Measurements from ENCODE around the gene RAPGEFL1. TPM values are rescaled to one million over a fixed set of nuclear protein-coding genes. Genes with fewer than 3 reads are reported as not detected.

The RAPGEFL1 gene
- total and polyA plus RNA-seq, 7 experiments from 2014 or later, result 0.24 to 10.7 (median 5.6) TPM

GRCh38 chr17:40168262-40168832, 8.9 kb upstream of the RAPGEFL1 start:
- intact Hi-C loops (cut with micrococcal nuclease), result loop anchor here (1.0 to 10.0 kb wide), 9 partner anchors 22 to 294 kb away; partner anchors contain the start of genes THRA (in 2 of the 2) and CASC3 (in 1 of the 2)
- Mint-ChIP-seq H3K27ac (peak overlapping the region; percentile 44 to 93 (median 81)), H3K9me3 (no peaks in the 10 kb centered on the region), H3K36me3 (peaks cover 7 to 55% (median 29%) of the 10 kb centered on the region in 5 donors), H3K27me3 (no peaks in the 10 kb centered on the region), H3K4me1 (peaks cover 9 to 20% (median 15%) of the 10 kb centered on the region in 7 donors), H3K4me3 (no peak overlapping the region)
- DNase-seq, result peak in 7 of 9 donors; percentile 40 to 70 (median 62)
- ChIA-PET POLR2A (interaction anchor here (0.6 to 3.2 kb wide), 8 partner anchors 29 to 102 kb away, joined by 3 to 38 read pairs (median 4); partner anchors contain the start of genes CASC3 and NR1D1), CTCF (interaction anchor here (0.5 to 3.6 kb wide), 32 partner anchors 13 to 157 kb away, joined by 3 to 134 read pairs (median 5); partner anchors contain the start of genes CASC3, CSF3, MSL1 and NR1D1)
- peak overlapping the region; percentile 42 for H3K27ac ChIP-seq (ENCODE audit: low read depth, low read length)
- peak; percentile 90 for ATAC-seq
- H3K4me1 ChIP-seq (ENCODE audit: control insufficient read depth in 2 of 2, insufficient read depth in 2 of 2, low read length in 2 of 2), result no peaks in the 10 kb centered on the region
- H3K4me3 ChIP-seq (ENCODE audit: low read length), result no peak overlapping the region
- no peaks in the 10 kb centered on the region for H3K27me3 ChIP-seq (ENCODE audit: control insufficient read depth in 2 of 2, insufficient read depth in 2 of 2, low read length in 2 of 2)
- H3K9me3 ChIP-seq (ENCODE audit: control insufficient read depth in 2 of 3, low read length in 3 of 3), result no peaks in the 10 kb centered on the region
- H3K36me3 ChIP-seq (ENCODE audit: control insufficient read depth in 2 of 3, insufficient read depth in 3 of 3, low read length in 3 of 3), result peaks cover 25 to 77% (median 30%) of the 10 kb centered on the region in 3 experiments

- Histone ChIP-seq H3K4me1 (ENCODE audit: control insufficient read depth in 2 of 2, insufficient read depth in 2 of 2, low read length in 2 of 2) (no peaks in the 10 kb centered on the region), H3K36me3 (ENCODE audit: control insufficient read depth in 2 of 3, insufficient read depth in 3 of 3, low read length in 3 of 3) (peaks cover 23 to 68% (median 30%) of the 10 kb centered on the region in 3 experiments), H3K27me3 (ENCODE audit: control insufficient read depth in 2 of 2, insufficient read depth in 2 of 2, low read length in 2 of 2) (no peaks in the 10 kb centered on the region), H3K27ac (ENCODE audit: low read depth, low read length) (no peak overlapping the region), H3K4me3 (ENCODE audit: low read length) (no peak overlapping the region), H3K9me3 (ENCODE audit: control insufficient read depth in 2 of 3, low read length in 3 of 3) (no peaks in the 10 kb centered on the region)
- no peaks in the 10 kb centered on the region for H3K27me3 Mint-ChIP-seq
- POLR2A ChIA-PET, result interaction anchor here (1.2 to 1.6 kb wide), 3 partner anchors 46 to 71 kb away, joined by 4 to 6 read pairs (median 4); partner anchors contain the start of gene NR1D1
- H3K4me3 Mint-ChIP-seq, result no peak overlapping the region
- H3K4me1 Mint-ChIP-seq, result peaks cover 9 to 18% (median 13%) of the 10 kb centered on the region in 7 donors
- no peak overlapping the region for H3K27ac Mint-ChIP-seq
- no peaks in the 10 kb centered on the region for H3K9me3 Mint-ChIP-seq
- no peak for ATAC-seq
- CTCF ChIA-PET, result interaction anchor here (0.7 to 2.1 kb wide), 7 partner anchors 13 to 144 kb away, joined by 3 to 12 read pairs (median 4); no protein-coding TSS in a partner anchor
- intact Hi-C loops (cut with micrococcal nuclease), result no loop called here
- no peak for DNase-seq
- H3K36me3 Mint-ChIP-seq, result peaks cover 11 to 48% (median 28%) of the 10 kb centered on the region in 5 donors
Observed at GRCh38 chr17:40170325-40170724, 6.9 kb upstream of the RAPGEFL1 start.

- DNase-seq (no peak), ATAC-seq (no peak)
- H3K27me3 Mint-ChIP-seq, result no peaks in the 10 kb centered on the region
- intact Hi-C loops (cut with micrococcal nuclease), result no loop called here
- POLR2A ChIA-PET, result no interaction called here
- H3K9me3 Mint-ChIP-seq, result no peaks in the 10 kb centered on the region
- Histone ChIP-seq H3K4me1 (ENCODE audit: control insufficient read depth in 2 of 2, insufficient read depth in 2 of 2, low read length in 2 of 2) (peaks cover 0 to under 1% of the 10 kb centered on the region in 2 donors), H3K9me3 (ENCODE audit: control insufficient read depth in 2 of 3, low read length in 3 of 3) (no peaks in the 10 kb centered on the region), H3K27ac (ENCODE audit: low read depth, low read length) (no peak overlapping the region), H3K27me3 (ENCODE audit: control insufficient read depth in 2 of 2, insufficient read depth in 2 of 2, low read length in 2 of 2) (no peaks in the 10 kb centered on the region), H3K36me3 (ENCODE audit: control insufficient read depth in 2 of 3, insufficient read depth in 3 of 3, low read length in 3 of 3) (peaks cover 23 to 56% (median 30%) of the 10 kb centered on the region in 3 experiments), H3K4me3 (ENCODE audit: low read length) (no peak overlapping the region)
- H3K27ac Mint-ChIP-seq, result peak overlapping the region in 3 of 9 donors; percentile 25 to 37 (median 25)
- peaks cover 11 to 39% (median 28%) of the 10 kb centered on the region in 5 donors for H3K36me3 Mint-ChIP-seq
- CTCF ChIA-PET, result interaction anchor here (2.1 to 3.2 kb wide), 2 partner anchors 59 kb away, joined by 12 to 14 read pairs; no protein-coding TSS in a partner anchor
- no peak overlapping the region for H3K4me3 Mint-ChIP-seq
- H3K4me1 Mint-ChIP-seq, result peaks cover 7 to 11% (median 9%) of the 10 kb centered on the region in 7 donors
Observed at GRCh38 chr17:40171750-40172149, 5.5 kb upstream of the RAPGEFL1 start.

GRCh38 chr17:40173091-40173777, 4.0 kb upstream of the RAPGEFL1 start:
- H3K36me3 Mint-ChIP-seq, result peaks cover 9 to 34% (median 25%) of the 10 kb centered on the region in 5 donors
- H3K4me1 ChIP-seq (ENCODE audit: control insufficient read depth in 2 of 2, insufficient read depth in 2 of 2, low read length in 2 of 2), result peaks cover 5% of the 10 kb centered on the region in 2 donors

GRCh38 chr17:40173778-40174135, 3.5 kb upstream of the RAPGEFL1 start:
- no peak overlapping the region for H3K4me3 Mint-ChIP-seq
- Histone ChIP-seq H3K36me3 (ENCODE audit: control insufficient read depth in 2 of 3, insufficient read depth in 3 of 3, low read length in 3 of 3) (peaks cover 8 to 36% (median 29%) of the 10 kb centered on the region in 3 experiments), H3K9me3 (ENCODE audit: control insufficient read depth in 2 of 3, low read length in 3 of 3) (no peaks in the 10 kb centered on the region), H3K4me1 (ENCODE audit: control insufficient read depth in 2 of 2, insufficient read depth in 2 of 2, low read length in 2 of 2) (peaks cover 5% of the 10 kb centered on the region in 2 donors), H3K4me3 (ENCODE audit: low read length) (no peak overlapping the region), H3K27me3 (ENCODE audit: control insufficient read depth in 2 of 2, insufficient read depth in 2 of 2, low read length in 2 of 2) (no peaks in the 10 kb centered on the region), H3K27ac (ENCODE audit: low read depth, low read length) (no peak overlapping the region)
- intact Hi-C loops (cut with micrococcal nuclease), result no loop called here
- ChIA-PET CTCF (interaction anchor here (0.6 to 3.2 kb wide), 3 partner anchors 61 to 1527 kb away, joined by 3 to 14 read pairs (median 5); no protein-coding TSS in a partner anchor), POLR2A (interaction anchor here (0.6 to 1.3 kb wide), 2 partner anchors 61 to 508 kb away, joined by 3 read pairs; no protein-coding TSS in a partner anchor)
- no peak for DNase-seq
- H3K4me1 Mint-ChIP-seq, result peaks cover 6 to 13% (median 9%) of the 10 kb centered on the region in 7 donors
- H3K27ac Mint-ChIP-seq, result peak overlapping the region in 3 of 9 donors; percentile 10 to 31 (median 14)
- ATAC-seq, result no peak
- H3K36me3 Mint-ChIP-seq, result peaks cover 8 to 30% (median 21%) of the 10 kb centered on the region in 5 donors
- H3K9me3 Mint-ChIP-seq, result no peaks in the 10 kb centered on the region
- no peaks in the 10 kb centered on the region for H3K27me3 Mint-ChIP-seq

More at GRCh38 chr17:40173091-40173777, 4.0 kb upstream of the RAPGEFL1 start:
- ChIA-PET POLR2A (interaction anchor here (0.6 to 1.3 kb wide), 2 partner anchors 60 to 507 kb away, joined by 3 read pairs; no protein-coding TSS in a partner anchor), CTCF (interaction anchor here (0.5 to 3.2 kb wide), 5 partner anchors 25 to 1527 kb away, joined by 3 to 14 read pairs (median 3); no protein-coding TSS in a partner anchor)
- Histone ChIP-seq H3K27me3 (ENCODE audit: control insufficient read depth in 2 of 2, insufficient read depth in 2 of 2, low read length in 2 of 2) (no peaks in the 10 kb centered on the region), H3K27ac (ENCODE audit: low read depth, low read length) (no peak overlapping the region), H3K4me3 (ENCODE audit: low read length) (no peak overlapping the region), H3K9me3 (ENCODE audit: control insufficient read depth in 2 of 3, low read length in 3 of 3) (no peaks in the 10 kb centered on the region), H3K36me3 (ENCODE audit: control insufficient read depth in 2 of 3, insufficient read depth in 3 of 3, low read length in 3 of 3) (peaks cover 9 to 41% (median 30%) of the 10 kb centered on the region in 3 experiments)
- Mint-ChIP-seq H3K4me3 (no peak overlapping the region), H3K4me1 (peaks cover 9 to 15% (median 13%) of the 10 kb centered on the region in 7 donors), H3K27ac (peak overlapping the region in 4 of 9 donors; percentile 2 to 83 (median 12)), H3K9me3 (no peaks in the 10 kb centered on the region), H3K27me3 (no peaks in the 10 kb centered on the region)
- ATAC-seq (no peak), DNase-seq (no peak)
- intact Hi-C loops (cut with micrococcal nuclease), result no loop called here

GRCh38 chr17:40174514-40174913, 2.8 kb upstream of the RAPGEFL1 start:
- H3K36me3 ChIP-seq (ENCODE audit: control insufficient read depth in 2 of 3, insufficient read depth in 3 of 3, low read length in 3 of 3), result peaks cover 8 to 28% (median 22%) of the 10 kb centered on the region in 3 experiments
- H3K27ac Mint-ChIP-seq, result peak overlapping the region in 2 of 9 donors; percentile 54 to 65
- CTCF ChIA-PET, result interaction anchor here (0.6 to 3.2 kb wide), 5 partner anchors 10 to 161 kb away, joined by 3 to 14 read pairs (median 3); no protein-coding TSS in a partner anchor
- ATAC-seq (no peak), DNase-seq (no peak)
- peaks cover 6 to 12% (median 9%) of the 10 kb centered on the region in 7 donors for H3K4me1 Mint-ChIP-seq
- no peak overlapping the region for H3K27ac ChIP-seq (ENCODE audit: low read depth, low read length)
- H3K27me3 ChIP-seq (ENCODE audit: control insufficient read depth in 2 of 2, insufficient read depth in 2 of 2, low read length in 2 of 2), result no peaks in the 10 kb centered on the region
- POLR2A ChIA-PET, result interaction anchor here (0.7 to 2.1 kb wide), 2 partner anchors 35 to 44 kb away, joined by 3 to 6 read pairs; partner anchors contain the start of genes CASC3 and WIPF2
- H3K9me3 ChIP-seq (ENCODE audit: control insufficient read depth in 2 of 3, low read length in 3 of 3), result no peaks in the 10 kb centered on the region
- H3K4me3 Mint-ChIP-seq, result no peak overlapping the region
- peaks cover 8 to 24% (median 19%) of the 10 kb centered on the region in 5 donors for H3K36me3 Mint-ChIP-seq
- intact Hi-C loops (cut with micrococcal nuclease), result no loop called here
- no peaks in the 10 kb centered on the region for H3K27me3 Mint-ChIP-seq
- H3K4me3 ChIP-seq (ENCODE audit: low read length), result no peak overlapping the region
- no peaks in the 10 kb centered on the region for H3K9me3 Mint-ChIP-seq
- peaks cover 5% of the 10 kb centered on the region in 2 donors for H3K4me1 ChIP-seq (ENCODE audit: control insufficient read depth in 2 of 2, insufficient read depth in 2 of 2, low read length in 2 of 2)

All from naive thymus-derived CD4-positive, alpha-beta T cell (primary cell).